HepG2 (cell line): ENCODE results near the gene ENO3. TPM values are rescaled to one million over a fixed set of nuclear protein-coding genes. Genes with fewer than 3 reads are reported as not detected.
A peak's percentile ranks its signal among the peaks of the same experiment; 100 is the strongest.

Source experiments
- ATAC-seq: fragments of 200-7000 bp; cut with Tn5 transposase; 3 replicates; pipeline ENCODE4 v1.9.1; 2020; ENCODE audit warnings: mild to moderate bottlenecking, moderate library complexity
- BruUV-seq: library from RNA; stranded (reverse); fragments of 400-500 nt; replicated peaks from 2 replicates; lab custom pipeline; 2021; lab: Mats Ljungman, UMichigan
- CTCF ChIA-PET: fragments of 300-600 bp; formaldehyde crosslinking; extraction: SDS; loops from one replicate; lab custom pipeline; 2021; ENCODE audit warnings: low total read pairs, inconsistent platforms, low intra/inter-chr PET ratio; lab: Yijun Ruan, JAX
- POLR2A ChIA-PET: fragments of 350-600 bp; sonication (Branson Sonifier 250); formaldehyde crosslinking; loops from one replicate; lab custom pipeline; 2020; ENCODE audit warnings: antibody characterized with exemption, inconsistent platforms; lab: Yijun Ruan, JAX
- DNase-seq: peaks from one replicate; pipeline ENCODE4 v3.0.0-alpha.2; 2015; ENCODE audit warnings: low spot score
- FAIRE-seq: peaks from 3 replicates; lab custom pipeline; 2011; peaks lifted over from hg19 to GRCh38; lab: Jason Lieb, UNC
- H2AFZ ChIP-seq: one replicate; pipeline ENCODE4 v1.6.1; 2011; ENCODE audit warnings: low read length, inconsistent platforms
- H3K27ac ChIP-seq: fragments of 300-600 bp; 3 replicates; pipeline ENCODE4 v1.8.0; 2011; ENCODE audit warnings: mixed run types, mild to moderate bottlenecking, mixed read lengths, low read length, inconsistent platforms; ENCODE audit not compliant: insufficient read depth; ENCODE audit errors: extremely low read length
- H3K27me3 ChIP-seq, 2 experiments: fragments of 200-600 bp in 1 of 2; 2 replicates in 1 of 2; 3 replicates in 1 of 2; pipeline versions ENCODE4 v1.6.0 to v1.8.0; 2011; ENCODE audit warnings: low read length in 2 of 2, mild to moderate bottlenecking in 2 of 2, moderate library complexity in 2 of 2, inconsistent platforms in 1 of 2; ENCODE audit not compliant: insufficient read depth in 2 of 2, control insufficient read depth in 1 of 2
- H3K36me3 ChIP-seq, 2 experiments: fragments of 200-600 bp in 1 of 2; replicated peaks in 1 of 2; 2 replicates in 1 of 2; 3 replicates in 1 of 2; pipeline versions ENCODE4 v1.5.1 to v1.8.0; 2011; ENCODE audit warnings: low read length in 2 of 2, inconsistent platforms in 1 of 2; ENCODE audit not compliant: insufficient read depth in 2 of 2, control insufficient read depth in 1 of 2
- H3K4me1 ChIP-seq: 2 replicates; pipeline ENCODE4 v1.5.1; 2012; ENCODE audit warnings: low read length, inconsistent platforms; ENCODE audit not compliant: insufficient read depth
- H3K4me2 ChIP-seq: 2 replicates; pipeline ENCODE4 v1.6.0; 2011; ENCODE audit warnings: low read depth, low read length, inconsistent platforms
- H3K4me3 ChIP-seq, 3 experiments: fragments of 200-600 bp in 1 of 3; sonication (generic), shearing (Covaris generic) in 1 of 3; replicated peaks in 1 of 3; 2 replicates each; pipeline ENCODE4 v1.5.1; 2011 to 2016; ENCODE audit warnings: low read length in 3 of 3, inconsistent platforms in 2 of 3, low read depth in 2 of 3, mild to moderate bottlenecking in 2 of 3, control low read depth in 1 of 3, mixed read lengths in 1 of 3; ENCODE audit not compliant: insufficient read depth in 1 of 3
- H3K79me2 ChIP-seq: one replicate; pipeline ENCODE4 v1.6.1; 2011; ENCODE audit warnings: low read length, inconsistent platforms; ENCODE audit not compliant: insufficient read depth
- H3K9ac ChIP-seq: 2 replicates; pipeline ENCODE4 v1.6.0; 2011; ENCODE audit warnings: mild to moderate bottlenecking, low read depth, low read length, inconsistent platforms; ENCODE audit not compliant: insufficient read depth
- H3K9me3 ChIP-seq: 2 replicates; pipeline ENCODE4 v1.5.1; 2012; ENCODE audit warnings: mild to moderate bottlenecking, low read length
- H4K20me1 ChIP-seq: 2 replicates; pipeline ENCODE4 v1.6.0; 2011; ENCODE audit warnings: inconsistent platforms, mild to moderate bottlenecking, low read length, moderate library complexity; ENCODE audit not compliant: insufficient read depth
- MXD1 ChIP-seq: sonication (generic); formaldehyde crosslinking; IDR thresholded peaks from 2 replicates; pipeline ENCODE4 v1.4.0; 2020; ENCODE audit warnings: mild to moderate bottlenecking, missing genetic modification reagents
- NBN ChIP-seq: fragments of 450-650 bp; conservative IDR thresholded peaks from 2 replicates; pipeline ENCODE4 v1.6.1; 2017
- PRDM15 ChIP-seq: sonication (generic); formaldehyde crosslinking; IDR thresholded peaks from 2 replicates; pipeline ENCODE4 v1.4.0; 2020; ENCODE audit warnings: missing genetic modification reagents
- THRA ChIP-seq: sonication (generic); formaldehyde crosslinking; IDR thresholded peaks from 2 replicates; pipeline ENCODE4 v1.4.0; 2020; ENCODE audit warnings: missing genetic modification reagents, borderline replicate concordance
- ZNF138 ChIP-seq: sonication (generic); formaldehyde crosslinking; IDR thresholded peaks from 2 replicates; pipeline ENCODE4 v1.5.0; 2020; ENCODE audit warnings: mild to moderate bottlenecking, low read depth, missing genetic modification reagents
- ZNF687 ChIP-seq: sonication (generic); formaldehyde crosslinking; IDR thresholded peaks from 2 replicates; pipeline ENCODE4 v1.5.1; 2020; ENCODE audit warnings: mild to moderate bottlenecking, missing genetic modification reagents, moderate library complexity
- WGBS: methylation state at CpG from one replicate; pipeline ENCODE4 v1.1.6; 2017; ENCODE audit warnings: low lambda C conversion rate; 5-methylcytosine and 5-hydroxymethylcytosine counted together
- in situ Hi-C: cut with HindIII; loops from 2 replicates; pipeline ENCODE4 v1.10.0; 2017; ENCODE audit warnings: low pct_unique_long_range_greater_than_20kb; ENCODE audit not compliant: extremely low pct_ligation_motif_present
- intact Hi-C: fragments of 100-400 bp; cut with micrococcal nuclease; formaldehyde crosslinking; loops from one replicate; pipeline ENCODE4 v1.10.0; 2022; ENCODE audit not compliant: unreplicated experiment
- polyA plus RNA-seq, 8 experiments: library from polyadenylated mRNA; depleted of rRNA in 3 of 8; stranded (reverse) in 7 of 8; unstranded in 1 of 8; fragments of >200 nt; fragmentation: Illumina TruSeq in 4 of 8; extraction: Trizol in 4 of 8; gene quantifications; 2 replicates each; pipeline versions ENCODE4 v1.2.1 to v1.2.3, GENCODE V29; 2011 to 2016; ENCODE audit warnings: low read depth in 4 of 8, missing spikeins in 1 of 8, mixed read lengths in 1 of 8; ENCODE audit not compliant: insufficient read depth in 1 of 8
- total RNA-seq, 5 experiments: library from RNA; depleted of rRNA; stranded (reverse); fragments of >200 nt; fragmentation: Illumina TruSeq; extraction: Trizol; gene quantifications; 2 replicates each; pipeline ENCODE4 v1.2.3, GENCODE V29; 2016; ENCODE audit warnings: low read depth in 1 of 5

The ENO3 gene
- total and polyA plus RNA-seq, 2 of the 13 experiments (the other 11 are each of a cell fraction or from before 2014, with no cell fraction given): 59.8 to 69.8 TPM

- ChIA-PET POLR2A (no interaction called here), CTCF (no interaction called here)
- intact Hi-C loops (no loop called here), in situ Hi-C loops (no loop called here)
- BruUV-seq: no TSS peak
- Histone ChIP-seq H2AFZ (no peak overlapping the region), H3K27ac (no peak overlapping the region), H3K4me2 (no peak overlapping the region), H3K27me3 (no peaks in the 10 kb centered on the region), H3K79me2 (no peaks in the 10 kb centered on the region), H3K36me3 (peaks cover 0 to 11% of the 10 kb centered on the region in 2 experiments; a peak in 2 of 5 replicates), H4K20me1 (no peaks in the 10 kb centered on the region), H3K4me1 (peaks cover 10% of the 10 kb centered on the region), H3K9ac (no peak overlapping the region), H3K9me3 (no peaks in the 10 kb centered on the region), H3K4me3 (no peak overlapping the region)
- FAIRE-seq: no peak
- TF ChIP-seq NBN: no peak
- TF ChIP-seq ZNF138 (CRISPR knock-in tag): no peak
- no peak for DNase-seq
- ATAC-seq: no peak
- 96% methylated on average over 12 of the region's 12 CpGs for WGBS
These were observed 18.2 kb upstream of the ENO3 start for GRCh38 chr17:4932756-4933155.

- H3K27me3 ChIP-seq: no peaks in the 10 kb centered on the region
- no peak overlapping the region for H3K9ac ChIP-seq
- ChIA-PET POLR2A (interaction anchor here (0.8 to 1.5 kb wide), 5 partner anchors 14 to 34 kb away, joined by 3 to 11 read pairs (median 4); partner anchors contain the start of genes ENO3, PFN1 and SPAG7), CTCF (interaction anchor here (2.0 kb wide), 1 partner anchor 24 kb away, joined by 10 read pairs; no protein-coding TSS in a partner anchor)
- intact Hi-C loops (loop anchor here (1.0 kb wide), 1 partner anchor 24 kb away; no protein-coding TSS in a partner anchor), in situ Hi-C loops (no loop called here)
- H3K4me3 ChIP-seq: no peak overlapping the region
- no TSS peak for BruUV-seq
- no peak overlapping the region for H2AFZ ChIP-seq
- peaks cover 8% of the 10 kb centered on the region for H3K79me2 ChIP-seq
- H3K36me3 ChIP-seq: peaks cover 0 to 13% of the 10 kb centered on the region in 2 experiments; a peak in 3 of 5 replicates
- DNase-seq: no peak
- no peak overlapping the region for H3K27ac ChIP-seq
- peaks cover 19% of the 10 kb centered on the region for H3K4me1 ChIP-seq
- 82% methylated on average over 12 of the region's 16 CpGs for WGBS
- no peaks in the 10 kb centered on the region for H3K9me3 ChIP-seq
- FAIRE-seq: no peak
- H4K20me1 ChIP-seq: no peaks in the 10 kb centered on the region
- H3K4me2 ChIP-seq: peak overlapping the region; percentile 69
- no peak for ATAC-seq
- TF ChIP-seq THRA (CRISPR knock-in tag) (no peak), PRDM15 (CRISPR knock-in tag) (no peak), MXD1 (CRISPR knock-in tag) (no peak), ZNF687 (CRISPR knock-in tag) (no peak)
These were observed 17.3 kb upstream of the ENO3 start for GRCh38 chr17:4933646-4934045.
